CD4-positive, alpha-beta T cell (primary cell): ENCODE results near the gene VIM. TPM values are rescaled to one million over a fixed set of nuclear protein-coding genes. Genes with fewer than 3 reads are reported as not detected.
A peak's percentile ranks its signal among the peaks of the same experiment; 100 is the strongest.

Source experiments
- ATAC-seq: fragments of 200-7000 bp; cut with Tn5 transposase; one replicate; pipeline ENCODE4 v1.10.0; 2022; ENCODE audit warnings: mild to moderate bottlenecking; ENCODE audit not compliant: poor library complexity
- CTCF ChIA-PET: fragments of 350-600 bp; sonication (Branson Sonifier 250); formaldehyde crosslinking; loops from one replicate; lab custom pipeline; 2021; ENCODE audit warnings: antibody characterized with exemption, inconsistent platforms; lab: Charles Lee
- POLR2A ChIA-PET: fragments of 350-600 bp; sonication (Branson Sonifier 250); formaldehyde crosslinking; loops from one replicate; lab custom pipeline; 2021; ENCODE audit warnings: antibody characterized with exemption, inconsistent platforms; lab: Charles Lee
- DNase-seq, 14 experiments: peaks; one replicate each; pipeline ENCODE4 v3.0.0-alpha.2; 2013 to 2020; ENCODE audit warnings: mixed read lengths in 2 of 14
- H3K27ac ChIP-seq, 2 donors: one replicate each; pipeline versions ENCODE4 v1.5.1 to v1.7.0; 2013; ENCODE audit warnings: low read length in 2 of 2, low read depth in 1 of 2, mild to moderate bottlenecking in 1 of 2
- H3K27me3 ChIP-seq, 2 experiments: 1 replicate in 1 of 2; 2 replicates in 1 of 2; pipeline versions ENCODE4 v1.6.1 to v1.7.0; 2013; ENCODE audit warnings: low read length in 2 of 2, control low read depth in 1 of 2, mild to moderate bottlenecking in 1 of 2, moderate library complexity in 1 of 2; ENCODE audit not compliant: insufficient read depth in 2 of 2, control insufficient read depth in 1 of 2
- H3K36me3 ChIP-seq: one replicate; pipeline ENCODE4 v1.6.1; 2013; ENCODE audit warnings: low read length, control low read depth; ENCODE audit not compliant: insufficient read depth
- H3K4me1 ChIP-seq: one replicate; pipeline ENCODE4 v1.6.1; 2013; ENCODE audit warnings: low read length, control low read depth; ENCODE audit not compliant: insufficient read depth
- H3K4me3 ChIP-seq: one replicate; pipeline ENCODE4 v1.5.1; 2013; ENCODE audit warnings: mild to moderate bottlenecking, low read length, moderate library complexity
- H3K9me3 ChIP-seq, 2 experiments: 1 replicate in 1 of 2; 2 replicates in 1 of 2; pipeline versions ENCODE4 v1.6.1 to v1.7.0; 2013; ENCODE audit warnings: low read length in 2 of 2, mild to moderate bottlenecking in 2 of 2, control low read depth in 1 of 2, moderate library complexity in 1 of 2; ENCODE audit not compliant: control insufficient read depth in 1 of 2, insufficient read depth in 1 of 2
- H3K27ac Mint-ChIP-seq: one replicate; pipeline ENCODE4 v1.8.0; 2020; ENCODE audit warnings: mixed read lengths
- H3K27me3 Mint-ChIP-seq: one replicate; pipeline ENCODE4 v1.8.0; 2021; ENCODE audit warnings: mixed read lengths
- H3K36me3 Mint-ChIP-seq: one replicate; pipeline ENCODE4 v1.8.0; 2021; ENCODE audit warnings: low read depth, mixed read lengths
- H3K4me1 Mint-ChIP-seq: one replicate; pipeline ENCODE4 v1.8.0; 2021; ENCODE audit warnings: low read depth, mixed read lengths
- H3K4me3 Mint-ChIP-seq: one replicate; pipeline ENCODE4 v1.8.0; 2020; ENCODE audit warnings: mild to moderate bottlenecking, mixed read lengths
- H3K9me3 Mint-ChIP-seq: one replicate; pipeline ENCODE4 v1.8.0; 2020; ENCODE audit warnings: mixed read lengths
- intact Hi-C, 2 experiments: fragments of 100-400 bp; cut with DNase I in 1 of 2; cut with micrococcal nuclease in 1 of 2; formaldehyde crosslinking; loops; one replicate each; pipeline versions ENCODE4 v1.15.1 to v1.9.0; 2023 to 2025; cut with DNase I, micrococcal nuclease
- total RNA-seq, 174 experiments: library from RNA in 2 of 174; stranded (reverse) in 2 of 174; gene quantifications; one replicate each; pipeline ENCODE4 v1.2.3 and lab custom pipeline; 2021 to 2026
- TF ChIP-seq, protein P1 (sequence below): fragments of 200-600 bp; IDR thresholded peaks from one replicate; pipeline ENCODE4 v1.8.0; 2022; ENCODE audit warnings: antibody characterized with exemption, mild to moderate bottlenecking

Gene VIM
- total RNA-seq, 2 experiments from 2014 or later = 1,576 to 1,603 TPM

DNA sequence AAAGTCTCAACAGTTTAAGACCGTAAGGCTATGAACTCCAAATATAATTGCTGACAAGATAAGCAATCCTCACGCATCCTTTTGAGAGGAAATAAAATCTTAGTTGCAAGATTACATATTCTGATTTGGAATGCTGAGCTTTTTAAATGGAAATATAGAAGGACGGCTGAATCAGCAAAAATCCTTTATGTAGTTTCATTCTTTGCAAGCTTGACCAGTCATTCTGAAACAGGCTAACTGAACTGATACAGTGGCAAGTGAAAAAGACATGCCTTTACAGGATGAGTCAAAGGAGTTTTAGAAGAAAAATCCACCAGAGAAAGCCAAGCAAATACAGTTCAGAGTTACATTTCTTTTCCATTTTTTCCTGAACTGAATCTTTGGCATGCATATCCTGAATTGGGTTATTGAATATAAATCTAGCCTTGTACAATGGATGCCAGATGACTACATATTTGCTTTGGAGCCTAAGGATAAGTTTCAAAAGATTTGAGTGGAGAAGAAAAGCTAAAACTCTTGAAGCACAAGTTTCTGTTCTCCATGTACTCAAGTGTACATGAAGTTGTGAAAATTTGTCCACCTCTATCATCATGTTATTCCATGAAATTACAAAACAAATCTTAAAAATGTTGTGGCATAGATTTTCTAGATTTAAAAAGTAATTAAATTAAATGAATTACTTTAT, 4.4 kb downstream of the VIM start:
- peaks cover 73% of the 10 kb centered on the region for H3K4me1 Mint-ChIP-seq
- peak overlapping the region; percentile 98 for H3K27ac Mint-ChIP-seq
- ChIA-PET CTCF (interaction anchor here (1.2 to 4.1 kb wide), 2 partner anchors 24 to 26 kb away, joined by 3 to 19 read pairs; no protein-coding TSS in a partner anchor), POLR2A (interaction anchor here (0.7 to 13.0 kb wide), 5 partner anchors 10 to 330 kb away, joined by 3 to 375 read pairs (median 4); partner anchors contain the start of gene TRDMT1)
- Histone ChIP-seq H3K36me3 (peaks cover 67% of the 10 kb centered on the region), H3K4me1 (peaks cover 50% of the 10 kb centered on the region), H3K9me3 (peaks cover 0 to 8% of the 10 kb centered on the region in 2 experiments), H3K27me3 (no peaks in the 10 kb centered on the region), H3K4me3 (no peak overlapping the region), H3K27ac (no peak overlapping the region)
- peak overlapping the region; percentile 86 for H3K4me3 Mint-ChIP-seq
- no peak for ATAC-seq
- intact Hi-C loops = loop anchor here (5.0 kb wide), 3 partner anchors 200 to 415 kb away; partner anchors contain the start of gene RSU1 (in 1 of the 2)
- peaks cover 99% of the 10 kb centered on the region for H3K36me3 Mint-ChIP-seq
- TF ChIP-seq, protein P1, sequence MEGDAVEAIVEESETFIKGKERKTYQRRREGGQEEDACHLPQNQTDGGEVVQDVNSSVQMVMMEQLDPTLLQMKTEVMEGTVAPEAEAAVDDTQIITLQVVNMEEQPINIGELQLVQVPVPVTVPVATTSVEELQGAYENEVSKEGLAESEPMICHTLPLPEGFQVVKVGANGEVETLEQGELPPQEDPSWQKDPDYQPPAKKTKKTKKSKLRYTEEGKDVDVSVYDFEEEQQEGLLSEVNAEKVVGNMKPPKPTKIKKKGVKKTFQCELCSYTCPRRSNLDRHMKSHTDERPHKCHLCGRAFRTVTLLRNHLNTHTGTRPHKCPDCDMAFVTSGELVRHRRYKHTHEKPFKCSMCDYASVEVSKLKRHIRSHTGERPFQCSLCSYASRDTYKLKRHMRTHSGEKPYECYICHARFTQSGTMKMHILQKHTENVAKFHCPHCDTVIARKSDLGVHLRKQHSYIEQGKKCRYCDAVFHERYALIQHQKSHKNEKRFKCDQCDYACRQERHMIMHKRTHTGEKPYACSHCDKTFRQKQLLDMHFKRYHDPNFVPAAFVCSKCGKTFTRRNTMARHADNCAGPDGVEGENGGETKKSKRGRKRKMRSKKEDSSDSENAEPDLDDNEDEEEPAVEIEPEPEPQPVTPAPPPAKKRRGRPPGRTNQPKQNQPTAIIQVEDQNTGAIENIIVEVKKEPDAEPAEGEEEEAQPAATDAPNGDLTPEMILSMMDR = no peak
- H3K9me3 Mint-ChIP-seq = no peaks in the 10 kb centered on the region
- H3K27me3 Mint-ChIP-seq = no peaks in the 10 kb centered on the region
- no peak for DNase-seq

DNA sequence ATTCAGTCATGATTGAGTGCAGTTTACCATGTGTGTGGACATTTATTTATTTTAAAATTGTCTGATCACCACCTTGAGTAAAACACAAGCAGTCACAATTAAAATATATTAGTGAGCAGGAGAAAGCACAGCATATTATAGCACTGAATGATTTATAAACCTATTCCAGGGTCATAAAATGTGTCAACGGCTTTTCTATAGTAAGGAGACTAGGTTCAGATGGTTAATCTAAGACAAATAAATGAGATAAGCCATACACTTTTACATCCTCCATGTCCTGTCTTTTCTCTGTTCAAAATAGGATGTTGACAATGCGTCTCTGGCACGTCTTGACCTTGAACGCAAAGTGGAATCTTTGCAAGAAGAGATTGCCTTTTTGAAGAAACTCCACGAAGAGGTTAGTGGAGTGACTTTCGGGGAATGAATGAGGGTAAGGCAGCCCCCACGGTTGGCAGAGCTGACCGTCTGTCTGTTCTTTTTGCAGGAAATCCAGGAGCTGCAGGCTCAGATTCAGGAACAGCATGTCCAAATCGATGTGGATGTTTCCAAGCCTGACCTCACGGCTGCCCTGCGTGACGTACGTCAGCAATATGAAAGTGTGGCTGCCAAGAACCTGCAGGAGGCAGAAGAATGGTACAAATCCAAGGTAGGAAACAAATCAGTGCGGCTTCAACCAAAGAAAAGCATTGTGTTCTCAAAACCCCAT, 5.4 kb downstream of the VIM start:
- no peak overlapping the region for H3K27ac ChIP-seq
- TF ChIP-seq, protein P1 = no peak
- H3K36me3 ChIP-seq = peaks cover 75% of the 10 kb centered on the region
- Mint-ChIP-seq H3K9me3 (no peaks in the 10 kb centered on the region), H3K4me1 (peaks cover 67% of the 10 kb centered on the region), H3K36me3 (peaks cover 99% of the 10 kb centered on the region), H3K27ac (peak overlapping the region; percentile 42), H3K4me3 (peak overlapping the region; percentile 34), H3K27me3 (no peaks in the 10 kb centered on the region)
- H3K27me3 ChIP-seq = no peaks in the 10 kb centered on the region
- peaks cover 0 to 8% of the 10 kb centered on the region in 2 experiments for H3K9me3 ChIP-seq
- intact Hi-C loops = loop anchor here (5.0 kb wide), 3 partner anchors 201 to 416 kb away; partner anchors contain the start of gene RSU1 (in 1 of the 2)
- H3K4me3 ChIP-seq = no peak overlapping the region
- H3K4me1 ChIP-seq = peaks cover 50% of the 10 kb centered on the region
- DNase-seq (peak in 1 of 14 experiments; percentile 10), ATAC-seq (no peak)
- ChIA-PET POLR2A (interaction anchor here (1.3 to 13.0 kb wide), 3 partner anchors 9 to 202 kb away, joined by 4 to 375 read pairs (median 5); partner anchors contain the start of gene TRDMT1), CTCF (no interaction called here)

DNA sequence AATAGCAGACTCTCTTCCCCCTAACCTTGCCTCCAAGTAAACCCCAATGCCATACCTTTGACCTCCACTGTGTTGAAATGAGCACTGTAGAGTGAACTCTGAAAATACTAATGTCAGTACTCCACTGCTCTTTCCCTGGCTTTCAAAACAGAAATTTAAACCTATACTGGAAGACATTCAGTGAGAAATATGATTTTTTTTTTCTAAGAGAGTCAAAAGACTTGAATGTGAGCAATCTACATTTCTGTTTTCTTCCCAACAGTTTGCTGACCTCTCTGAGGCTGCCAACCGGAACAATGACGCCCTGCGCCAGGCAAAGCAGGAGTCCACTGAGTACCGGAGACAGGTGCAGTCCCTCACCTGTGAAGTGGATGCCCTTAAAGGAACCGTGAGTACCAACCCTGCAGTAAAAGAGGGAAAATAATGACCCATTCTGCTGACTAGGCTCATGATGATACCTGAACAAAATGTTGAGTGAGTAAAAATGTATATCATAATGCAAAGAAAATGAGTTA, 6.4 kb downstream of the VIM start:
- Histone ChIP-seq H3K9me3 (peaks cover 0 to 3% of the 10 kb centered on the region in 2 experiments), H3K27ac (peak overlapping the region in 1 of 2 donors; percentile 42), H3K27me3 (no peaks in the 10 kb centered on the region), H3K4me1 (peaks cover 44% of the 10 kb centered on the region), H3K4me3 (no peak overlapping the region), H3K36me3 (peaks cover 75% of the 10 kb centered on the region)
- Mint-ChIP-seq H3K27ac (peak overlapping the region; percentile 84), H3K4me1 (peaks cover 71% of the 10 kb centered on the region), H3K9me3 (no peaks in the 10 kb centered on the region), H3K27me3 (no peaks in the 10 kb centered on the region), H3K36me3 (peaks cover 94% of the 10 kb centered on the region), H3K4me3 (peak overlapping the region; percentile 76)
- TF ChIP-seq, protein P1 = no peak
- ATAC-seq (no peak), DNase-seq (no peak)
- ChIA-PET POLR2A (interaction anchor here (13.0 kb wide), 1 partner anchor 32 kb away, joined by 375 read pairs; the partner anchor contains the start of gene TRDMT1), CTCF (no interaction called here)
- intact Hi-C loops = loop anchor here (5.0 kb wide), 3 partner anchors 202 to 417 kb away; partner anchors contain the start of gene RSU1 (in 1 of the 2)
